Measurements from ENCODE around the gene BIRC6.

BIRC6 gene

DNA sequence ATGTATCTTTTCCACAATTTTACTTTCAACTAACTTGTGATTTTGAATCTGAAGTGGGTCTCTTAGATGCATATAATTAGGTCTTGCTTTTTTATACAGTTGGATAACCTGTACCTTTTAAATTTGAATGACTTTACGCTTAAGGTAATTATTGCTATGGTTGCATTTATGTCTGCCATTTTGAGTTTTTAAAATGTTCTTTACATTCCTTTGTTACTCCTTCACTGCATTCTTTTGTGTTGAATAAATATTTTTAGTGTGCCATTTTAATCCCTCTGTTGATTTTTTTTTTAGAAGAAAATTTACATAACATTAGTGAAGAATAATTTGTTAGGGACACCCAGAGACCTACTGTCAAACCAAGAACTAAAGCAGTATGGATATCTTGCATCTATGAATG lies 65.3 kb downstream of the BIRC6 start:
- H3K36me3 Mint-ChIP-seq (ENCODE audit: low read depth), result peaks cover 72% of the 10 kb centered on the region
- peaks cover 11% of the 10 kb centered on the region for H3K4me1 Mint-ChIP-seq
- H3K4me3 Mint-ChIP-seq, result no peak overlapping the region
- H3K9me3 Mint-ChIP-seq, result no peaks in the 10 kb centered on the region
- DNase-seq, result no peak
- no peaks in the 10 kb centered on the region for H3K27me3 Mint-ChIP-seq (ENCODE audit: low read depth, poor library complexity)
- H3K27ac Mint-ChIP-seq, result no peak overlapping the region
- TF ChIP-seq, protein P1, sequence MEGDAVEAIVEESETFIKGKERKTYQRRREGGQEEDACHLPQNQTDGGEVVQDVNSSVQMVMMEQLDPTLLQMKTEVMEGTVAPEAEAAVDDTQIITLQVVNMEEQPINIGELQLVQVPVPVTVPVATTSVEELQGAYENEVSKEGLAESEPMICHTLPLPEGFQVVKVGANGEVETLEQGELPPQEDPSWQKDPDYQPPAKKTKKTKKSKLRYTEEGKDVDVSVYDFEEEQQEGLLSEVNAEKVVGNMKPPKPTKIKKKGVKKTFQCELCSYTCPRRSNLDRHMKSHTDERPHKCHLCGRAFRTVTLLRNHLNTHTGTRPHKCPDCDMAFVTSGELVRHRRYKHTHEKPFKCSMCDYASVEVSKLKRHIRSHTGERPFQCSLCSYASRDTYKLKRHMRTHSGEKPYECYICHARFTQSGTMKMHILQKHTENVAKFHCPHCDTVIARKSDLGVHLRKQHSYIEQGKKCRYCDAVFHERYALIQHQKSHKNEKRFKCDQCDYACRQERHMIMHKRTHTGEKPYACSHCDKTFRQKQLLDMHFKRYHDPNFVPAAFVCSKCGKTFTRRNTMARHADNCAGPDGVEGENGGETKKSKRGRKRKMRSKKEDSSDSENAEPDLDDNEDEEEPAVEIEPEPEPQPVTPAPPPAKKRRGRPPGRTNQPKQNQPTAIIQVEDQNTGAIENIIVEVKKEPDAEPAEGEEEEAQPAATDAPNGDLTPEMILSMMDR (IDR thresholded peaks at IDR 0.05), result no peak

- Mint-ChIP-seq H3K4me1 (peaks cover 23% of the 10 kb centered on the region), H3K36me3 (ENCODE audit: low read depth) (peaks cover 59% of the 10 kb centered on the region)
Measured at GRCh38 chr2:32423536-32423935, 66.7 kb downstream of the BIRC6 start.

GRCh38 chr2:32424739-32425138 lies 67.9 kb downstream of the BIRC6 start:
- H3K27me3 Mint-ChIP-seq (ENCODE audit: low read depth, poor library complexity), result no peaks in the 10 kb centered on the region
- H3K4me1 Mint-ChIP-seq, result peaks cover 23% of the 10 kb centered on the region
- H3K36me3 Mint-ChIP-seq (ENCODE audit: low read depth), result peaks cover 56% of the 10 kb centered on the region
- TF ChIP-seq, protein P1 (IDR thresholded peaks at IDR 0.05), result no peak
- no peak for DNase-seq
- no peaks in the 10 kb centered on the region for H3K9me3 Mint-ChIP-seq
- no peak overlapping the region for H3K27ac Mint-ChIP-seq
- H3K4me3 Mint-ChIP-seq, result no peak overlapping the region

More at GRCh38 chr2:32423536-32423935, 66.7 kb downstream of the BIRC6 start:
- H3K4me3 Mint-ChIP-seq, result no peak overlapping the region
- no peak overlapping the region for H3K27ac Mint-ChIP-seq
- H3K27me3 Mint-ChIP-seq (ENCODE audit: low read depth, poor library complexity), result no peaks in the 10 kb centered on the region
- TF ChIP-seq, protein P1 (IDR thresholded peaks at IDR 0.05), result no peak
- DNase-seq, result no peak
- no peaks in the 10 kb centered on the region for H3K9me3 Mint-ChIP-seq

DNA sequence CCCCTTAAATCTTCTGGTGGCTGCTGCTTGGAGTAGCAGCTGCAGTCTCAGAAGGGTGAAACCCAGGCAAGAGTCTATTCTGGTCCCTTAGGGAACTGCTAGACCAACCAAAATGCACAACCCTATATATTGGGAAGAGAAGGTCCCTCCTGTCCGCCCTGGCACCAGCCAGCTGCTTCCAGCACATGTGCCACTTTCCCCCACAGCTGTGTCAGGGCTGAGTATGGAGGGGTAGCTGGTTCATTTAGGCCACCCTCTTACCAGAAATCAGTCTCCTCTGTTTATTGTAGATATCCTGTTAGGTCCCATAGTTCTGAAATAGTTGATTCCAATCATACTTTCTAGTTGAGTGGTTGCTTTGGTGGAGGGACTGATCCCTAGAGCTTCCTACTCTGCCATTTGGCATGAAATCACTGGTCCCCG lies 68.9 kb downstream of the BIRC6 start:
- H3K27me3 Mint-ChIP-seq (ENCODE audit: low read depth, poor library complexity), result no peaks in the 10 kb centered on the region
- peaks cover 23% of the 10 kb centered on the region for H3K4me1 Mint-ChIP-seq

GRCh38 chr2:32427672-32428610 lies 71.1 kb downstream of the BIRC6 start:
- peaks cover 23% of the 10 kb centered on the region for H3K4me1 Mint-ChIP-seq
- H3K9me3 Mint-ChIP-seq, result no peaks in the 10 kb centered on the region
- peak overlapping the region; percentile 91 for H3K27ac Mint-ChIP-seq
- TF ChIP-seq, protein P1 (IDR thresholded peaks at IDR 0.05), result no peak
- DNase-seq, result no peak
- no peak overlapping the region for H3K4me3 Mint-ChIP-seq
- peaks cover 44% of the 10 kb centered on the region for H3K36me3 Mint-ChIP-seq (ENCODE audit: low read depth)
- H3K27me3 Mint-ChIP-seq (ENCODE audit: low read depth, poor library complexity), result no peaks in the 10 kb centered on the region

More for the DNA sequence above, 68.9 kb downstream of the BIRC6 start:
- TF ChIP-seq, protein P1 (IDR thresholded peaks at IDR 0.05), result no peak
- Mint-ChIP-seq H3K9me3 (no peaks in the 10 kb centered on the region), H3K27ac (peak overlapping the region; percentile 73), H3K4me3 (no peak overlapping the region), H3K36me3 (ENCODE audit: low read depth) (peaks cover 52% of the 10 kb centered on the region)
- no peak for DNase-seq

All from nephron progenitor cell (in vitro differentiated cells).